H9 (cell line): ENCODE measurements around the gene NHLH1. TPM values are rescaled to one million over a fixed set of nuclear protein-coding genes. Genes with fewer than 3 reads are reported as not detected.

Experiments used
- DNase-seq: peaks from one replicate; pipeline ENCODE4 v3.0.0-alpha.2; 2017
- H2AFZ ChIP-seq: one replicate; pipeline ENCODE4 v1.6.1; 2013; ENCODE audit warnings: mild to moderate bottlenecking, low read length, control low read depth, moderate library complexity
- H2AK5ac ChIP-seq: 2 replicates; pipeline ENCODE4 v1.6.1; 2013; ENCODE audit warnings: low read length, control low read depth, mixed read lengths; ENCODE audit not compliant: insufficient read length
- H2BK120ac ChIP-seq: one replicate; pipeline ENCODE4 v1.6.1; 2013; ENCODE audit warnings: low read depth, mild to moderate bottlenecking, low read length, control low read depth, inconsistent platforms; ENCODE audit not compliant: poor library complexity, severe bottlenecking
- H2BK12ac ChIP-seq: 2 replicates; pipeline ENCODE4 v1.6.1; 2013; ENCODE audit warnings: low read length, control low read depth, mixed read lengths, low read depth; ENCODE audit not compliant: insufficient read length
- H2BK15ac ChIP-seq: 2 replicates; pipeline ENCODE4 v1.6.1; 2013; ENCODE audit warnings: low read depth, low read length, control low read depth
- H2BK20ac ChIP-seq: one replicate; pipeline ENCODE4 v1.6.1; 2013; ENCODE audit warnings: low read depth, mild to moderate bottlenecking, low read length, control low read depth, inconsistent platforms; ENCODE audit not compliant: poor library complexity, severe bottlenecking
- H2BK5ac ChIP-seq: 2 replicates; pipeline ENCODE4 v1.6.1; 2013; ENCODE audit warnings: low read length, control low read depth, mixed read lengths; ENCODE audit not compliant: insufficient read length
- H3K14ac ChIP-seq: 2 replicates; pipeline ENCODE4 v1.6.1; 2013; ENCODE audit warnings: low read length, control low read depth; ENCODE audit not compliant: insufficient read depth
- H3K18ac ChIP-seq: 2 replicates; pipeline ENCODE4 v1.6.1; 2013; ENCODE audit warnings: low read depth, mild to moderate bottlenecking, mixed read lengths, low read length, control low read depth; ENCODE audit not compliant: insufficient read length
- H3K23ac ChIP-seq: 2 replicates; pipeline ENCODE4 v1.6.1; 2013; ENCODE audit warnings: low read length, control low read depth, mixed read lengths, low read depth; ENCODE audit not compliant: insufficient read length
- H3K23me2 ChIP-seq: 2 replicates; pipeline ENCODE4 v1.6.1; 2013; ENCODE audit warnings: low read depth, mild to moderate bottlenecking, mixed read lengths, low read length, control low read depth; ENCODE audit not compliant: insufficient read length, poor library complexity, severe bottlenecking
- H3K27ac ChIP-seq: 2 replicates; pipeline ENCODE4 v1.5.1; 2013; ENCODE audit warnings: low read length, control low read depth, mixed read lengths, low read depth; ENCODE audit not compliant: insufficient read length
- H3K27me3 ChIP-seq: 2 replicates; pipeline ENCODE4 v1.6.1; 2013; ENCODE audit warnings: low read length, control low read depth, inconsistent platforms; ENCODE audit not compliant: insufficient read depth
- H3K4ac ChIP-seq: 2 replicates; pipeline ENCODE4 v1.6.1; 2013; ENCODE audit warnings: low read depth, mild to moderate bottlenecking, control low read depth, inconsistent platforms, low read length, moderate library complexity
- H3K4me1 ChIP-seq: 2 replicates; pipeline ENCODE4 v1.6.1; 2013; ENCODE audit warnings: low read length, control low read depth, inconsistent platforms; ENCODE audit not compliant: insufficient read depth
- H3K4me2 ChIP-seq: 2 replicates; pipeline ENCODE4 v1.6.1; 2013; ENCODE audit warnings: low read length, control low read depth, mixed read lengths; ENCODE audit not compliant: insufficient read length, insufficient read depth
- H3K56ac ChIP-seq: 2 replicates; pipeline ENCODE4 v1.6.1; 2013; ENCODE audit warnings: low read depth, mild to moderate bottlenecking, mixed read lengths, low read length, control low read depth; ENCODE audit not compliant: insufficient read length
- H3K79me1 ChIP-seq: 2 replicates; pipeline ENCODE4 v1.6.1; 2013; ENCODE audit warnings: low read depth, mild to moderate bottlenecking, moderate library complexity, low read length, control low read depth, inconsistent platforms; ENCODE audit not compliant: insufficient read depth, poor library complexity, severe bottlenecking
- H3K79me2 ChIP-seq: 2 replicates; pipeline ENCODE4 v1.6.1; 2013; ENCODE audit warnings: low read length, control low read depth, inconsistent platforms; ENCODE audit not compliant: insufficient read depth
- H3K9ac ChIP-seq: 2 replicates; pipeline ENCODE4 v1.6.1; 2013; ENCODE audit warnings: low read length, control low read depth, mixed read lengths; ENCODE audit not compliant: insufficient read length; ENCODE audit errors: extremely low read depth
- H3K9me3 ChIP-seq: one replicate; pipeline ENCODE4 v1.6.1; 2013; ENCODE audit warnings: low read depth, low read length, inconsistent platforms; ENCODE audit not compliant: control insufficient read depth
- H3T11ph ChIP-seq: one replicate; pipeline ENCODE4 v1.6.1; 2013; ENCODE audit warnings: mild to moderate bottlenecking, low read length, control low read depth, inconsistent platforms
- H4K20me1 ChIP-seq: one replicate; pipeline ENCODE4 v1.6.1; 2013; ENCODE audit not compliant: control insufficient read depth, insufficient read length, insufficient read depth
- H4K5ac ChIP-seq: 2 replicates; pipeline ENCODE4 v1.6.1; 2013; ENCODE audit warnings: low read depth, mild to moderate bottlenecking, mixed read lengths, low read length, control low read depth; ENCODE audit not compliant: insufficient read length
- H4K8ac ChIP-seq: replicated peaks from 2 replicates; pipeline ENCODE4 v1.6.1; 2013; ENCODE audit warnings: low read length, control low read depth, mixed read lengths, low read depth; ENCODE audit not compliant: insufficient read length
- H4K91ac ChIP-seq: 2 replicates; pipeline ENCODE4 v1.6.1; 2013; ENCODE audit warnings: low read depth, mild to moderate bottlenecking, moderate library complexity, mixed read lengths, low read length, control low read depth; ENCODE audit not compliant: insufficient read length
- H3K27ac Mint-ChIP-seq, 3 experiments: 2 replicates in 2 of 3; 3 replicates in 1 of 3; pipeline ENCODE4 v1.8.0; 2020 to 2021; ENCODE audit warnings: mixed read lengths in 3 of 3, mild to moderate bottlenecking in 1 of 3, moderate library complexity in 1 of 3
- H3K27me3 Mint-ChIP-seq: 2 replicates; pipeline ENCODE4 v1.8.0; 2021; ENCODE audit warnings: low read depth, mild to moderate bottlenecking, moderate library complexity, mixed read lengths
- H3K36me3 Mint-ChIP-seq, 3 experiments: 2 replicates in 2 of 3; 3 replicates in 1 of 3; pipeline ENCODE4 v1.8.0; 2020 to 2021; ENCODE audit warnings: low read depth in 3 of 3, mixed read lengths in 3 of 3; ENCODE audit not compliant: insufficient read depth in 1 of 3
- H3K4me1 Mint-ChIP-seq, 2 experiments: 2 replicates each; pipeline ENCODE4 v1.8.0; 2020; ENCODE audit warnings: mixed read lengths in 2 of 2
- H3K4me3 Mint-ChIP-seq, 2 experiments: 2 replicates in 1 of 2; 3 replicates in 1 of 2; pipeline ENCODE4 v1.8.0; 2020 to 2021; ENCODE audit warnings: mild to moderate bottlenecking in 2 of 2, mixed read lengths in 2 of 2, moderate library complexity in 1 of 2
- H3K9me3 Mint-ChIP-seq, 2 experiments: 2 replicates in 1 of 2; 3 replicates in 1 of 2; pipeline ENCODE4 v1.8.0; 2020; ENCODE audit warnings: mild to moderate bottlenecking in 2 of 2, mixed read lengths in 2 of 2, moderate library complexity in 1 of 2
- CTCF ChIP-seq: fragments of 200-600 bp; sonication (generic); conservative IDR thresholded peaks from 3 replicates; pipeline ENCODE4 v1.8.0; 2021; ENCODE audit warnings: antibody characterized with exemption, mild to moderate bottlenecking
- WGBS: extraction: QIAGEN DNeasy Blood & Tissue Kit; methylation state at CpG from one replicate; pipeline ENCODE4 v1.1.7; 2013; ENCODE audit warnings: missing lambda C conversion rate, low lambda C conversion rate, mixed read lengths; ENCODE audit not compliant: insufficient read length; ENCODE audit errors: extremely low coverage; 5-methylcytosine and 5-hydroxymethylcytosine counted together
- total RNA-seq: library from RNA; stranded (reverse); gene quantifications from 2 replicates; pipeline ENCODE4 v1.2.1, GENCODE V29; 2021

Gene NHLH1
- total RNA-seq, 1 experiment from 2014 or later, result 1.5 TPM

- Histone ChIP-seq H2BK120ac (no peak overlapping the region), H3K18ac (no peak overlapping the region), H3K9ac (no peak overlapping the region), H2BK15ac (no peak overlapping the region), H2BK5ac (no peak overlapping the region), H4K5ac (no peak overlapping the region), H3K4me1 (peaks cover 27% of the 10 kb centered on the region; the same call in 1 of the 2 replicates), H3K23me2 (peaks cover 17% of the 10 kb centered on the region), H3K4me2 (peak overlapping the region; percentile 95), H3K79me1 (no peaks in the 10 kb centered on the region), H2AK5ac (no peak overlapping the region), H4K91ac (no peak overlapping the region), H4K8ac (no peak overlapping the region), H3K9me3 (no peaks in the 10 kb centered on the region), H3K56ac (no peak overlapping the region), H3K79me2 (peaks cover 24% of the 10 kb centered on the region; the same call in 1 of the 2 replicates), H3K23ac (no peak overlapping the region), H3K27ac (no peak overlapping the region), H3K27me3 (no peaks in the 10 kb centered on the region), H3K4ac (no peak overlapping the region), H3K14ac (no peak overlapping the region), H3T11ph (no peak overlapping the region), H4K20me1 (no peaks in the 10 kb centered on the region), H2BK12ac (no peak overlapping the region), H2BK20ac (no peak overlapping the region), H2AFZ (no peak overlapping the region)
- Mint-ChIP-seq H3K27me3 (no peaks in the 10 kb centered on the region), H3K36me3 (peaks cover 4 to 18% (median 4%) of the 10 kb centered on the region in 3 experiments; a peak in 6 of 7 replicates), H3K27ac (peak overlapping the region in 1 of 3 experiments; percentile 32; a peak in 1 of 7 replicates), H3K4me1 (peaks cover 69% of the 10 kb centered on the region in 2 experiments), H3K4me3 (peak overlapping the region; percentile 91), H3K9me3 (no peaks in the 10 kb centered on the region)
- DNase-seq, result no peak
- no CpG with 5 or more reads among the region's 9 CpGs for WGBS
- TF ChIP-seq CTCF, result no peak
Measured at GRCh38 chr1:160402001-160402795, 35.3 kb downstream of the NHLH1 start.
